HepG2 (cell line): ENCODE data around the gene USP15. TPM values are rescaled to one million over a fixed set of nuclear protein-coding genes. Genes with fewer than 3 reads are reported as not detected.

ENCODE experiments used
- CBX1 ChIP-seq: IDR thresholded peaks from one replicate; pipeline ENCODE4 v1.6.1; 2016; ENCODE audit warnings: antibody characterized with exemption, low read depth
- HNF1A ChIP-seq, 2 experiments: sonication (generic) in 1 of 2; formaldehyde crosslinking in 1 of 2; IDR thresholded peaks; 2 replicates each; pipeline versions ENCODE4 v1.4.0 to v1.6.1; 2016 to 2020; ENCODE audit warnings: borderline replicate concordance in 1 of 2, low read depth in 1 of 2, mild to moderate bottlenecking in 1 of 2, missing genetic modification reagents in 1 of 2
- HNRNPH1 ChIP-seq: fragments of 200-400 bp; formaldehyde crosslinking; optimal IDR thresholded peaks from 2 replicates; pipeline ENCODE3; 2017; ENCODE audit warnings: mild to moderate bottlenecking, low read depth, low read length
- MAF1 ChIP-seq: sonication (generic); formaldehyde crosslinking; IDR thresholded peaks from 2 replicates; pipeline ENCODE4 v1.5.0; 2020; ENCODE audit warnings: missing genetic modification reagents, borderline replicate concordance
- MAX ChIP-seq: IDR thresholded peaks from 2 replicates; pipeline ENCODE4 v1.6.1; 2012; ENCODE audit warnings: inconsistent platforms
- ONECUT2 ChIP-seq: sonication (generic); formaldehyde crosslinking; IDR thresholded peaks from 2 replicates; pipeline ENCODE4 v1.4.0; 2020; ENCODE audit warnings: missing genetic modification reagents
- RXRB ChIP-seq: IDR thresholded peaks from 2 replicates; pipeline ENCODE4 v1.6.1; 2016; ENCODE audit warnings: borderline replicate concordance, missing genetic modification reagents, missing compliant biosample characterization
- SP1 ChIP-seq, 2 experiments: fragments of 450-650 bp in 1 of 2; sonication (generic) in 1 of 2; formaldehyde crosslinking in 1 of 2; IDR thresholded peaks; 2 replicates each; pipeline versions ENCODE4 v1.4.0 to v1.6.1; 2016 to 2020; ENCODE audit warnings: missing genetic modification reagents in 1 of 2
- ZBTB2 ChIP-seq: sonication (generic); formaldehyde crosslinking; IDR thresholded peaks from 2 replicates; pipeline ENCODE4 v1.8.0; 2022; ENCODE audit warnings: low read depth, missing genetic modification reagents
- ZBTB20 ChIP-seq: sonication (generic); formaldehyde crosslinking; IDR thresholded peaks from 2 replicates; pipeline ENCODE4 v1.8.1; 2023; ENCODE audit warnings: missing genetic modification reagents, low read depth, mild to moderate bottlenecking, borderline replicate concordance
- ZNF124 ChIP-seq: sonication (generic); formaldehyde crosslinking; IDR thresholded peaks from 2 replicates; pipeline ENCODE4 v1.4.0; 2020; ENCODE audit warnings: missing genetic modification reagents
- ZNF263 ChIP-seq: sonication (generic); formaldehyde crosslinking; IDR thresholded peaks from 2 replicates; pipeline ENCODE4 v1.4.0; 2020; ENCODE audit warnings: missing genetic modification reagents
- ZNF331 ChIP-seq: sonication (generic); formaldehyde crosslinking; IDR thresholded peaks from 2 replicates; pipeline ENCODE4 v1.4.0; 2020; ENCODE audit warnings: missing genetic modification reagents
- ZNF451 ChIP-seq: sonication (generic); formaldehyde crosslinking; IDR thresholded peaks from 2 replicates; pipeline ENCODE4 v1.5.0; 2020; ENCODE audit warnings: mild to moderate bottlenecking, missing genetic modification reagents
- ZNF570 ChIP-seq: sonication (generic); formaldehyde crosslinking; IDR thresholded peaks from 2 replicates; pipeline ENCODE4 v1.4.0; 2020; ENCODE audit warnings: mild to moderate bottlenecking, missing genetic modification reagents, borderline replicate concordance
- ZNF614 ChIP-seq: IDR thresholded peaks from 2 replicates; pipeline ENCODE4 v1.6.1; 2018; ENCODE audit warnings: missing biosample characterization, missing genetic modification reagents, inconsistent platforms, borderline replicate concordance
- ZNF782 ChIP-seq: sonication (generic); formaldehyde crosslinking; IDR thresholded peaks from 2 replicates; pipeline ENCODE4 v1.4.0; 2020; ENCODE audit warnings: missing genetic modification reagents, mild to moderate bottlenecking, borderline replicate concordance
- polyA plus RNA-seq, 8 experiments: library from polyadenylated mRNA; depleted of rRNA in 3 of 8; stranded (reverse) in 7 of 8; unstranded in 1 of 8; fragments of >200 nt; fragmentation: Illumina TruSeq in 4 of 8; extraction: Trizol in 4 of 8; gene quantifications; 2 replicates each; pipeline versions ENCODE4 v1.2.1 to v1.2.3, GENCODE V29; 2011 to 2016; ENCODE audit warnings: low read depth in 4 of 8, missing spikeins in 1 of 8, mixed read lengths in 1 of 8; ENCODE audit not compliant: insufficient read depth in 1 of 8
- total RNA-seq, 5 experiments: library from RNA; depleted of rRNA; stranded (reverse); fragments of >200 nt; fragmentation: Illumina TruSeq; extraction: Trizol; gene quantifications; 2 replicates each; pipeline ENCODE4 v1.2.3, GENCODE V29; 2016; ENCODE audit warnings: low read depth in 1 of 5
- TF ChIP-seq, protein P1 (sequence below): IDR thresholded peaks from 2 replicates; pipeline ENCODE4 v1.6.1; 2016; ENCODE audit warnings: low read depth

USP15 gene
- total and polyA plus RNA-seq, 2 of the 13 experiments (the other 11 are each of a cell fraction or from before 2014, with no cell fraction given): 17.3 to 51.7 TPM

- no peak for TF ChIP-seq HNRNPH1
- peak; percentile 84 for TF ChIP-seq ZNF331
- no peak for TF ChIP-seq SP1 (IDR thresholded peaks at IDR 0.05)
- peak; percentile 82 for TF ChIP-seq SP1 (CRISPR knock-in tag; IDR thresholded peaks at IDR 0.05)
- peak; percentile 79; the same call in 1 of the 2 replicates for TF ChIP-seq ZBTB20 (CRISPR knock-in tag)
- peak; percentile 75; the same call in 1 of the 2 replicates for TF ChIP-seq MAF1 (CRISPR knock-in tag)
- TF ChIP-seq, protein P1, sequence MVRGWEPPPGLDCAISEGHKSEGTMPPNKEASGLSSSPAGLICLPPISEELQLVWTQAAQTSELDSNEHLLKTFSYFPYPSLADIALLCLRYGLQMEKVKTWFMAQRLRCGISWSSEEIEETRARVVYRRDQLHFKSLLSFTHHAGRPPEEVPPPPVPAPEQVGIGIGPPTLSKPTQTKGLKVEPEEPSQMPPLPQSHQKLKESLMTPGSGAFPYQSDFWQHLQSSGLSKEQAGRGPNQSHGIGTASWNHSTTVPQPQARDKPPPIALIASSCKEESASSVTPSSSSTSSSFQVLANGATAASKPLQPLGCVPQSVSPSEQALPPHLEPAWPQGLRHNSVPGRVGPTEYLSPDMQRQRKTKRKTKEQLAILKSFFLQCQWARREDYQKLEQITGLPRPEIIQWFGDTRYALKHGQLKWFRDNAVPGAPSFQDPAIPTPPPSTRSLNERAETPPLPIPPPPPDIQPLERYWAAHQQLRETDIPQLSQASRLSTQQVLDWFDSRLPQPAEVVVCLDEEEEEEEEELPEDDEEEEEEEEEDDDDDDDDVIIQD (CRISPR knock-in tag): peak; percentile 98
- peak; percentile 86 for TF ChIP-seq ZNF451
- peak; percentile 82 for TF ChIP-seq MAX
- TF ChIP-seq ZBTB2 (CRISPR knock-in tag): no peak
- peak; percentile 72 for TF ChIP-seq RXRB
- no peak for TF ChIP-seq CBX1
- no peak for TF ChIP-seq ZNF263
- peak; percentile 34; the same call in 1 of the 2 replicates for TF ChIP-seq ZNF614 (CRISPR knock-in tag)
- TF ChIP-seq ZNF782 (CRISPR knock-in tag): peak; percentile 86; the same call in 1 of the 2 replicates
- TF ChIP-seq ONECUT2 (CRISPR knock-in tag): 0 out of 2 replicates have a peak, but pooled peaks have one; percentile 5
- TF ChIP-seq HNF1A (IDR thresholded peaks at IDR 0.05; ENCODE audit: low read depth): 0 out of 2 replicates have a peak, but pooled peaks have one; percentile 43
- TF ChIP-seq HNF1A (CRISPR knock-in tag; IDR thresholded peaks at IDR 0.05; ENCODE audit: borderline replicate concordance): peak; percentile 81; the same call in 1 of the 2 replicates
- peak; percentile 74; the same call in 1 of the 2 replicates for TF ChIP-seq ZNF570
- TF ChIP-seq ZNF124 (CRISPR knock-in tag): no peak
These were observed at the start of gene USP15 (continued) for GRCh38 chr12:62259993-62260732.
